ENCODE data around the gene KCTD18.

Gene KCTD18

GRCh38 chr2:200484934-200485333 is 24.9 kb downstream of the KCTD18 start:
- no peak for DNase-seq

GRCh38 chr2:200483729-200484198 is 26.1 kb downstream of the KCTD18 start:
- DNase-seq = peak; percentile 4 to 11

GRCh38 chr2:200482194-200482593 is 27.7 kb downstream of the KCTD18 start:
- DNase-seq = no peak

GRCh38 chr2:200479692-200480265 is 30.1 kb downstream of the KCTD18 start:
- no peak for DNase-seq

GRCh38 chr2:200477667-200478131 is 32.2 kb downstream of the KCTD18 start:
- no peak for DNase-seq

GRCh38 chr2:200476836-200477235 is 33.0 kb downstream of the KCTD18 start:
- DNase-seq = no peak

GRCh38 chr2:200475795-200476194 is 34.1 kb downstream of the KCTD18 start:
- no peak for DNase-seq

GRCh38 chr2:200472853-200473464 is 36.9 kb downstream of the KCTD18 start:
- no peak for DNase-seq

- no peak for DNase-seq
Measured at GRCh38 chr2:200471928-200472645, 37.8 kb downstream of the KCTD18 start.

- DNase-seq = peak in 1 of 2 donors; percentile 23
Measured at GRCh38 chr2:200471324-200471848, 38.5 kb downstream of the KCTD18 start.

GRCh38 chr2:200470230-200470629 is 39.6 kb downstream of the KCTD18 start:
- DNase-seq = no peak

- no peak for DNase-seq
Measured at GRCh38 chr2:200469708-200470211, 40.1 kb downstream of the KCTD18 start.

GRCh38 chr2:200467806-200468681 is 41.8 kb downstream of the KCTD18 start:
- DNase-seq = no peak

- peak; percentile 26 to 46 for DNase-seq
Measured at GRCh38 chr2:200466425-200467418, 43.1 kb downstream of the KCTD18 start.

GRCh38 chr2:200463452-200463851 is 46.4 kb downstream of the KCTD18 start:
- DNase-seq = no peak

GRCh38 chr2:200461846-200462710 is 47.8 kb downstream of the KCTD18 start:
- DNase-seq = peak in 1 of 2 donors; percentile 9

GRCh38 chr2:200459101-200459500 is 50.8 kb downstream of the KCTD18 start:
- DNase-seq = no peak

GRCh38 chr2:200456567-200456966 is 53.3 kb downstream of the KCTD18 start:
- DNase-seq = no peak

- peak; percentile 34 to 59 for DNase-seq
Measured at GRCh38 chr2:200455958-200456421, 53.9 kb downstream of the KCTD18 start.
